ENCODE data around the gene ABCB11.

- TF ChIP-seq CTCF (IDR thresholded peaks at IDR 0.05): no peak
- TF ChIP-seq POLR2A (IDR thresholded peaks at IDR 0.05): no peak
These were observed 56.7 kb downstream of the ABCB11 start for GRCh38 chr2:168974428-168974827.
